Measurements from ENCODE around the gene COL15A1. TPM values are rescaled to one million over a fixed set of nuclear protein-coding genes. Genes with fewer than 3 reads are reported as not detected.

The COL15A1 gene
- total RNA-seq, 4 donors from 2014 or later = 4.0 to 7.8 (median 6.8) TPM

DNA sequence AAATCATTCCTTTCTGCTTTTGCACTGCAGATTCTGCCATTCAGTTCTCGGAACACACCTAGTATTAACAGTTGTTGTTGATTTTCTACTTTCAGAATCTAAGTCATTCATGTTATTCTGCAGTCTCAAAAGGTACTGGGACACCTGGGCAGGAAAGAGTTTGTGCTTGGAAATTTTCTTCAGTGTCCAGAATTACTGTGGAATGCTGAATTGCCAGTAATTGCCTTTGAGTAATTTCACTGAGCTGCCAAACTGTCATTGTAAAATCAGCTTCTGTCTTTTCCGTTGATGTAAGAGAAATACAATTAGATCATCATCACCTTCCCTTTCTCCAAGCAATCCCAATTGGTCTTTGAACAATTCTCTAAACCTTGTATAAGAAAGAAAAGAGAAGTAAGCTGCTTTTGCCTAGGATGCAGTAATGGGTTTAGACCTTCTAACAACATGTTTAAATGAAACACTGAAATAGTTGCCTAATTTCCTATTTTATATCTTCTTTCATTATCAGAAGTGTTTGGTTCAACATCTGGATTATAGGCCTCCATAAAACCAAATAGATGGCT, 85.5 kb downstream of the COL15A1 start:
- Histone ChIP-seq H3K36me3 (no peaks in the 10 kb centered on the region), H3K27me3 (no peaks in the 10 kb centered on the region), H3K27ac (no peak overlapping the region), H3K9me3 (no peaks in the 10 kb centered on the region), H3K4me3 (no peak overlapping the region), H3K4me1 (no peaks in the 10 kb centered on the region)
- TF ChIP-seq POLR2A (IDR thresholded peaks at IDR 0.05) = no peak
- no peak for TF ChIP-seq CTCF (IDR thresholded peaks at IDR 0.05 in 4 of 5, conservative IDR thresholded peaks at IDR 0.05 in 1 of 5)
- ATAC-seq (no peak), DNase-seq (no peak)
- in situ Hi-C loops (cut with MboI; ENCODE audit: low sequenced_read_pairs in 4 of 4) (loop anchor here in 1 of 4 donors (10.0 kb wide), 1 partner anchor 56 kb away; no protein-coding TSS in a partner anchor), intact Hi-C loops (cut with DNase I; ENCODE audit: low total_unique reads) (no loop called here)

GRCh38 chr9:99030092-99030511, 86.4 kb downstream of the COL15A1 start:
- Histone ChIP-seq H3K9me3 (no peaks in the 10 kb centered on the region), H3K4me1 (no peaks in the 10 kb centered on the region), H3K4me3 (no peak overlapping the region), H3K27ac (peak overlapping the region in 1 of 4 donors; percentile 27), H3K36me3 (no peaks in the 10 kb centered on the region), H3K27me3 (no peaks in the 10 kb centered on the region)
- DNase-seq (no peak), ATAC-seq (peak; percentile 66 to 81)
- in situ Hi-C loops (cut with MboI; ENCODE audit: low sequenced_read_pairs in 4 of 4) = no loop called here
- intact Hi-C loops (cut with DNase I; ENCODE audit: low total_unique reads) = no loop called here
- TF ChIP-seq POLR2A (IDR thresholded peaks at IDR 0.05) (no peak), CTCF (IDR thresholded peaks at IDR 0.05 in 4 of 5, conservative IDR thresholded peaks at IDR 0.05 in 1 of 5) (no peak)

DNA sequence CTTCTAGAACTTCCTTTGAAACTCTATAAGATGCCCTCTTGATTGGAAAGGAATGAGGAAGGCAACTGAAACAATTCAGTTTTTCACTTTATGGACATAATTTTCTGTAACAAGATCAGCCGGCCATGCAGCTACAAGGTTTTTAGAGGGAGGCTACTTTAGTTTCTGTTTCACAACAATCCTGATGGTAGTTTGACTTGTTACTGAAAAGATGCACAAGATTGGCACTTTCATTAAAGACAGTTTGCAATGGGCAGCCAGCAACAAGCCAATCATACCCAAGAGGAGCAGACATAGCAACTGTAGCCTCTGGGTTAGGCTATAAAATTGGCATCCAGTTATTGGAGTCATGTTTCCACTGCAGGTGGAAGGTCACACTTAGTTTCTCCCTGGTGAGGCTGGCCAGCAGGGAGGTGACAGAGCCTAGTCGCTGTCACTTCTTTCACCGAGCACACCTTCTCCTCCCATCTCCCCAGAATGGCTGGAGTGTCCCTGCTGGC, 87.0 kb downstream of the COL15A1 start:
- Histone ChIP-seq H3K4me3 (no peak overlapping the region), H3K27me3 (no peaks in the 10 kb centered on the region), H3K4me1 (no peaks in the 10 kb centered on the region), H3K27ac (peak overlapping the region in 1 of 4 donors; percentile 27), H3K9me3 (no peaks in the 10 kb centered on the region), H3K36me3 (no peaks in the 10 kb centered on the region)
- TF ChIP-seq POLR2A (IDR thresholded peaks at IDR 0.05) (no peak), CTCF (IDR thresholded peaks at IDR 0.05 in 4 of 5, conservative IDR thresholded peaks at IDR 0.05 in 1 of 5) (no peak)
- intact Hi-C loops (cut with DNase I; ENCODE audit: low total_unique reads) (no loop called here), in situ Hi-C loops (cut with MboI; ENCODE audit: low sequenced_read_pairs in 4 of 4) (no loop called here)
- DNase-seq (no peak), ATAC-seq (no peak)

DNA sequence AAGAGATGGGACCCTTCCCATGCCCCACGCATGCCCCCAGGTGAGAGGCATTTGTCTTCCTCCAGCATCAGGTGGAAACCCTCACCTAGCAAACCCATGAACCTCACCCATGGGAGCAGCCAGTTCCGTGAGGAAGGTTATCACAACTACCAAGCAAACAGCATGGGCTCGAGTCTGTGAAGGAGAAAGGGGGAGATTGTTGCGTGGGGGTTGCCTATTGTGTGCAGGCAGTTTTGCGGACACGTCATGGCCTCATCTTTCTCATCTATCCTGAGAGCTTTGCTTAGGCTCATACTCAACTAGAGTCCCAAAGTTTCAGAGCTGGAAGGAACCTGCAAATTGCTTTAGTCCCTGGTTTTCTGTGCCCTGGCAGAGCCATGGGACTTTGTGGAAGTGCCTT, 87.6 kb downstream of the COL15A1 start:
- intact Hi-C loops (cut with DNase I; ENCODE audit: low total_unique reads) = no loop called here
- Histone ChIP-seq H3K36me3 (no peaks in the 10 kb centered on the region), H3K4me1 (no peaks in the 10 kb centered on the region), H3K27ac (peak overlapping the region in 1 of 4 donors; percentile 27), H3K9me3 (no peaks in the 10 kb centered on the region), H3K4me3 (no peak overlapping the region), H3K27me3 (no peaks in the 10 kb centered on the region)
- DNase-seq = no peak
- in situ Hi-C loops (cut with MboI; ENCODE audit: low sequenced_read_pairs in 4 of 4) = no loop called here
- TF ChIP-seq POLR2A (IDR thresholded peaks at IDR 0.05) = no peak
- no peak for TF ChIP-seq CTCF (IDR thresholded peaks at IDR 0.05 in 4 of 5, conservative IDR thresholded peaks at IDR 0.05 in 1 of 5)
- no peak for ATAC-seq

DNA sequence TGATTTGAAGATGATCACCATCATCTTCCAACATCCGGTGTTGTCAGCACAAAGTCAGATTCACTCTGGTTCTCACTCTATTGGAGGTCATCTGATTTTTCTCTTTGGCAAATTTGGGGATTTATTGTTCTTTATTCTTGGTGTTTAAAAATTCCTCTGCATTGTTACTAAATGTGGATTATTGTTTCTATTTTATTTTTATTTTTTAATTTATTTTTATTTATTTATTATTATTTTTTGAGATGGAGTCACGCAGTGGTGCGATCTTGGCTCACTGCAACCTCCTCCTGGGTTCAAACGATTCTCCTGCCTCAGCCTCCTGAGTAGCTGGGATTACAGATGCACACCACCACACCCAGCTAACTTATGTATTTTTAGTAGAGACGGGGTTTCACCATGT, 88.3 kb downstream of the COL15A1 start:
- DNase-seq = no peak
- Histone ChIP-seq H3K27ac (no peak overlapping the region), H3K9me3 (no peaks in the 10 kb centered on the region), H3K4me3 (no peak overlapping the region), H3K36me3 (no peaks in the 10 kb centered on the region), H3K4me1 (no peaks in the 10 kb centered on the region), H3K27me3 (no peaks in the 10 kb centered on the region)
- intact Hi-C loops (cut with DNase I; ENCODE audit: low total_unique reads) (no loop called here), in situ Hi-C loops (cut with MboI; ENCODE audit: low sequenced_read_pairs in 4 of 4) (no loop called here)
- no peak for ATAC-seq
- TF ChIP-seq POLR2A (IDR thresholded peaks at IDR 0.05) = no peak
- TF ChIP-seq CTCF (IDR thresholded peaks at IDR 0.05 in 4 of 5, conservative IDR thresholded peaks at IDR 0.05 in 1 of 5) = no peak

Data from gastrocnemius medialis (tissue), 4 donors.